Measurements from ENCODE around the gene PIK3CG.
A peak's percentile ranks its signal among the peaks of the same experiment; 100 is the strongest.
"Not testable (repeated sequence)": the region's sequence is repeated elsewhere in the genome, so short reads cannot be mapped to it uniquely, and the experiment has no call there.

The PIK3CG gene

GRCh38 chr7:106829496-106829895, 35.6 kb upstream of the PIK3CG start:
- Histone ChIP-seq H3K27me3 (ENCODE audit: control insufficient read depth in 1 of 2, insufficient read depth in 1 of 2, low read length in 2 of 2) (no peaks in the 10 kb centered on the region), H3K27ac (ENCODE audit: low read length, poor library complexity, severe bottlenecking) (no peak overlapping the region), H3K9ac (ENCODE audit: low read length) (no peak overlapping the region), H3K4me1 (ENCODE audit: control insufficient read depth, insufficient read depth, low read depth, low read length) (no peaks in the 10 kb centered on the region), H3K36me3 (ENCODE audit: control insufficient read depth in 1 of 2, insufficient read depth in 2 of 2, low read depth in 1 of 2, low read length in 2 of 2) (no peaks in the 10 kb centered on the region), H3K18ac (ENCODE audit: low read depth in 1 of 2, low read length in 2 of 2) (no peak overlapping the region), H3K4me2 (ENCODE audit: low read length, poor library complexity, severe bottlenecking) (no peak overlapping the region), H3K79me1 (replicated peaks; ENCODE audit: low read length, poor library complexity, severe bottlenecking) (no peaks in the 10 kb centered on the region), H4K91ac (ENCODE audit: low read length) (no peak overlapping the region), H2BK15ac (ENCODE audit: low read depth, poor library complexity, severe bottlenecking) (no peak overlapping the region), H2BK120ac (ENCODE audit: low read depth, low read length) (no peak overlapping the region), H3K4me3 (ENCODE audit: insufficient read depth in 1 of 2, low read depth in 1 of 2, low read length in 2 of 2) (no peak overlapping the region), H3K9me3 (ENCODE audit: control insufficient read depth, low read length) (peaks cover 5% of the 10 kb centered on the region), H2BK12ac (ENCODE audit: low read length in 2 of 2) (no peak overlapping the region), H3K4ac (ENCODE audit: low read depth in 1 of 2, low read length in 2 of 2) (no peak overlapping the region), H3K14ac (ENCODE audit: low read length in 2 of 2) (no peak overlapping the region), H3K23ac (ENCODE audit: low read length in 2 of 2) (no peak overlapping the region), H4K8ac (ENCODE audit: low read length) (no peak overlapping the region), H2BK5ac (ENCODE audit: low read depth, low read length, poor library complexity, severe bottlenecking) (no peak overlapping the region), H2AK5ac (ENCODE audit: low read length, severe bottlenecking) (no peak overlapping the region), H2AFZ (ENCODE audit: low read depth, low read length) (no peak overlapping the region)
- WGBS, result 84% methylated on average over 7 of the region's 7 CpGs
- DNase-seq, result no peak

- not testable (repeated sequence) for H2AK5ac ChIP-seq (ENCODE audit: low read length, severe bottlenecking); H2BK12ac ChIP-seq (ENCODE audit: low read length in 2 of 2); H3K14ac ChIP-seq (ENCODE audit: low read length in 2 of 2); H2BK5ac ChIP-seq (ENCODE audit: low read depth, low read length, poor library complexity, severe bottlenecking); H3K4ac ChIP-seq (ENCODE audit: low read depth in 1 of 2, low read length in 2 of 2); H3K18ac ChIP-seq (ENCODE audit: low read depth in 1 of 2, low read length in 2 of 2); H2BK15ac ChIP-seq (ENCODE audit: low read depth, poor library complexity, severe bottlenecking); H3K23ac ChIP-seq (ENCODE audit: low read length in 2 of 2); H3K4me2 ChIP-seq (ENCODE audit: low read length, poor library complexity, severe bottlenecking); H2BK120ac ChIP-seq (ENCODE audit: low read depth, low read length); H3K27me3 ChIP-seq (ENCODE audit: control insufficient read depth in 1 of 2, insufficient read depth in 1 of 2, low read length in 2 of 2); H2AFZ ChIP-seq (ENCODE audit: low read depth, low read length); H4K91ac ChIP-seq (ENCODE audit: low read length); H3K4me1 ChIP-seq (ENCODE audit: control insufficient read depth, insufficient read depth, low read depth, low read length); H3K9ac ChIP-seq (ENCODE audit: low read length); H3K79me1 ChIP-seq (replicated peaks; ENCODE audit: low read length, poor library complexity, severe bottlenecking); H3K27ac ChIP-seq (ENCODE audit: low read length, poor library complexity, severe bottlenecking); H3K9me3 ChIP-seq (ENCODE audit: control insufficient read depth, low read length); H3K4me3 ChIP-seq (ENCODE audit: insufficient read depth in 1 of 2, low read depth in 1 of 2, low read length in 2 of 2); H4K8ac ChIP-seq (ENCODE audit: low read length); DNase-seq; H3K36me3 ChIP-seq (ENCODE audit: control insufficient read depth in 1 of 2, insufficient read depth in 2 of 2, low read depth in 1 of 2, low read length in 2 of 2)
- WGBS, result 94% methylated on average over 9 of the region's 9 CpGs
Observed at GRCh38 chr7:106830896-106831295, 34.2 kb upstream of the PIK3CG start.

GRCh38 chr7:106836816-106837215, 28.3 kb upstream of the PIK3CG start:
- Histone ChIP-seq H3K4me2 (ENCODE audit: low read length, poor library complexity, severe bottlenecking) (no peak overlapping the region), H3K18ac (ENCODE audit: low read depth in 1 of 2, low read length in 2 of 2) (no peak overlapping the region), H3K4me3 (ENCODE audit: insufficient read depth in 1 of 2, low read depth in 1 of 2, low read length in 2 of 2) (no peak overlapping the region), H2BK12ac (ENCODE audit: low read length in 2 of 2) (no peak overlapping the region), H2BK120ac (ENCODE audit: low read depth, low read length) (no peak overlapping the region), H3K14ac (ENCODE audit: low read length in 2 of 2) (no peak overlapping the region), H2AK5ac (ENCODE audit: low read length, severe bottlenecking) (no peak overlapping the region), H3K9ac (ENCODE audit: low read length) (no peak overlapping the region), H3K79me1 (replicated peaks; ENCODE audit: low read length, poor library complexity, severe bottlenecking) (no peaks in the 10 kb centered on the region), H2BK15ac (ENCODE audit: low read depth, poor library complexity, severe bottlenecking) (no peak overlapping the region), H3K4ac (ENCODE audit: low read depth in 1 of 2, low read length in 2 of 2) (no peak overlapping the region), H3K9me3 (ENCODE audit: control insufficient read depth, low read length) (peaks cover 5% of the 10 kb centered on the region), H3K36me3 (ENCODE audit: control insufficient read depth in 1 of 2, insufficient read depth in 2 of 2, low read depth in 1 of 2, low read length in 2 of 2) (no peaks in the 10 kb centered on the region), H4K91ac (ENCODE audit: low read length) (no peak overlapping the region), H4K8ac (ENCODE audit: low read length) (no peak overlapping the region), H3K27ac (ENCODE audit: low read length, poor library complexity, severe bottlenecking) (no peak overlapping the region), H3K4me1 (ENCODE audit: control insufficient read depth, insufficient read depth, low read depth, low read length) (peaks cover 5% of the 10 kb centered on the region), H3K27me3 (ENCODE audit: control insufficient read depth in 1 of 2, insufficient read depth in 1 of 2, low read length in 2 of 2) (no peaks in the 10 kb centered on the region), H2AFZ (ENCODE audit: low read depth, low read length) (no peak overlapping the region), H2BK5ac (ENCODE audit: low read depth, low read length, poor library complexity, severe bottlenecking) (no peak overlapping the region), H3K23ac (ENCODE audit: low read length in 2 of 2) (no peak overlapping the region)
- DNase-seq, result no peak
- WGBS, result 95% methylated on average over 2 of the region's 2 CpGs

- Histone ChIP-seq H4K91ac (ENCODE audit: low read length) (no peak overlapping the region), H3K4me2 (ENCODE audit: low read length, poor library complexity, severe bottlenecking) (no peak overlapping the region), H3K79me1 (replicated peaks; ENCODE audit: low read length, poor library complexity, severe bottlenecking) (no peaks in the 10 kb centered on the region), H2BK15ac (ENCODE audit: low read depth, poor library complexity, severe bottlenecking) (no peak overlapping the region), H2BK5ac (ENCODE audit: low read depth, low read length, poor library complexity, severe bottlenecking) (no peak overlapping the region), H2AFZ (ENCODE audit: low read depth, low read length) (no peak overlapping the region), H3K36me3 (ENCODE audit: control insufficient read depth in 1 of 2, insufficient read depth in 2 of 2, low read depth in 1 of 2, low read length in 2 of 2) (no peaks in the 10 kb centered on the region), H3K4me1 (ENCODE audit: control insufficient read depth, insufficient read depth, low read depth, low read length) (peaks cover 10% of the 10 kb centered on the region), H4K8ac (ENCODE audit: low read length) (no peak overlapping the region), H3K14ac (ENCODE audit: low read length in 2 of 2) (no peak overlapping the region), H3K4me3 (ENCODE audit: insufficient read depth in 1 of 2, low read depth in 1 of 2, low read length in 2 of 2) (no peak overlapping the region), H3K18ac (ENCODE audit: low read depth in 1 of 2, low read length in 2 of 2) (no peak overlapping the region), H3K27ac (ENCODE audit: low read length, poor library complexity, severe bottlenecking) (no peak overlapping the region), H3K9me3 (ENCODE audit: control insufficient read depth, low read length) (peaks cover 5% of the 10 kb centered on the region), H2BK120ac (ENCODE audit: low read depth, low read length) (no peak overlapping the region), H3K23ac (ENCODE audit: low read length in 2 of 2) (no peak overlapping the region), H3K9ac (ENCODE audit: low read length) (peak overlapping the region; percentile 88), H2BK12ac (ENCODE audit: low read length in 2 of 2) (no peak overlapping the region), H3K4ac (ENCODE audit: low read depth in 1 of 2, low read length in 2 of 2) (no peak overlapping the region), H2AK5ac (ENCODE audit: low read length, severe bottlenecking) (no peak overlapping the region), H3K27me3 (ENCODE audit: control insufficient read depth in 1 of 2, insufficient read depth in 1 of 2, low read length in 2 of 2) (peaks cover 0 to under 1% of the 10 kb centered on the region in 2 experiments)
- WGBS, result 100% methylated on average over 2 of the region's 2 CpGs
- DNase-seq, result no peak
Observed at GRCh38 chr7:106839511-106839910, 25.6 kb upstream of the PIK3CG start.
